NB4 (cell line): ENCODE results near the gene DTNB.

Source experiments
- DNase-seq: peaks from one replicate; pipeline ENCODE4 v3.0.0; 2010; ENCODE audit warnings: low read depth
- H3K4me3 ChIP-seq: one replicate; pipeline ENCODE4 v1.5.1; 2011; ENCODE audit warnings: mild to moderate bottlenecking, low read depth, low read length, moderate library complexity
- MYC ChIP-seq: IDR thresholded peaks from 2 replicates; pipeline ENCODE4 v1.6.1; 2011; ENCODE audit warnings: low read depth, low read length
- POLR2A ChIP-seq: IDR thresholded peaks from 2 replicates; pipeline ENCODE4 v1.6.1; 2011; ENCODE audit warnings: mild to moderate bottlenecking; ENCODE audit not compliant: insufficient read length; ENCODE audit errors: extremely low read depth
- TF ChIP-seq, protein P1 (sequence below): IDR thresholded peaks from one replicate; pipeline ENCODE4 v1.5.1; 2012; ENCODE audit warnings: low read depth, low read length
- TF ChIP-seq, protein P2 (sequence below): IDR thresholded peaks from 2 replicates; pipeline ENCODE4 v1.6.1; 2011; ENCODE audit warnings: low read depth, low read length

Gene DTNB

DNA sequence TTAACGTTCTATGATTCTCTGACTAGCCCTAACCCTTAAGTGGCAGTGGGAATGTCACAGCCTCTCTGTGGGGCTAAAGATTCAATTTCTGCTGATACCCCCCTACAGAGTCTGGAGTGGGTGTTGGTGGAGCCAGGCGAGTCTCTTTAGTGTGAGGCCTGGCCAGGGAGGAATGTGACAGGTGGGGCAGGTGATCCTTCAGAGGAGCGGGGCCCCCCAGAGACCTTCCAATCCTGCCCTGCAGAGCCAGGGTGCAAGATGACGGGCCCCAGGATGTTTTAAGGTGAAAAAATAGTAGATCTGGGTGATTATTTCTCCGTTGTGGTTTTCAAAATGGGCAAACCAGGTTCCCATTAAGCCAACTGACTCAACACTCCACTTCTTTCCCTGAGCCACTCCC is 303.5 kb downstream of the DTNB start:
- no peak for DNase-seq
- TF ChIP-seq, protein P1, sequence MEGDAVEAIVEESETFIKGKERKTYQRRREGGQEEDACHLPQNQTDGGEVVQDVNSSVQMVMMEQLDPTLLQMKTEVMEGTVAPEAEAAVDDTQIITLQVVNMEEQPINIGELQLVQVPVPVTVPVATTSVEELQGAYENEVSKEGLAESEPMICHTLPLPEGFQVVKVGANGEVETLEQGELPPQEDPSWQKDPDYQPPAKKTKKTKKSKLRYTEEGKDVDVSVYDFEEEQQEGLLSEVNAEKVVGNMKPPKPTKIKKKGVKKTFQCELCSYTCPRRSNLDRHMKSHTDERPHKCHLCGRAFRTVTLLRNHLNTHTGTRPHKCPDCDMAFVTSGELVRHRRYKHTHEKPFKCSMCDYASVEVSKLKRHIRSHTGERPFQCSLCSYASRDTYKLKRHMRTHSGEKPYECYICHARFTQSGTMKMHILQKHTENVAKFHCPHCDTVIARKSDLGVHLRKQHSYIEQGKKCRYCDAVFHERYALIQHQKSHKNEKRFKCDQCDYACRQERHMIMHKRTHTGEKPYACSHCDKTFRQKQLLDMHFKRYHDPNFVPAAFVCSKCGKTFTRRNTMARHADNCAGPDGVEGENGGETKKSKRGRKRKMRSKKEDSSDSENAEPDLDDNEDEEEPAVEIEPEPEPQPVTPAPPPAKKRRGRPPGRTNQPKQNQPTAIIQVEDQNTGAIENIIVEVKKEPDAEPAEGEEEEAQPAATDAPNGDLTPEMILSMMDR: no peak
- no peak for TF ChIP-seq POLR2A
- no peak for TF ChIP-seq MYC
- TF ChIP-seq, protein P2, sequence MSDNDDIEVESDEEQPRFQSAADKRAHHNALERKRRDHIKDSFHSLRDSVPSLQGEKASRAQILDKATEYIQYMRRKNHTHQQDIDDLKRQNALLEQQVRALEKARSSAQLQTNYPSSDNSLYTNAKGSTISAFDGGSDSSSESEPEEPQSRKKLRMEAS: no peak
- H3K4me3 ChIP-seq: no peak overlapping the region

DNA sequence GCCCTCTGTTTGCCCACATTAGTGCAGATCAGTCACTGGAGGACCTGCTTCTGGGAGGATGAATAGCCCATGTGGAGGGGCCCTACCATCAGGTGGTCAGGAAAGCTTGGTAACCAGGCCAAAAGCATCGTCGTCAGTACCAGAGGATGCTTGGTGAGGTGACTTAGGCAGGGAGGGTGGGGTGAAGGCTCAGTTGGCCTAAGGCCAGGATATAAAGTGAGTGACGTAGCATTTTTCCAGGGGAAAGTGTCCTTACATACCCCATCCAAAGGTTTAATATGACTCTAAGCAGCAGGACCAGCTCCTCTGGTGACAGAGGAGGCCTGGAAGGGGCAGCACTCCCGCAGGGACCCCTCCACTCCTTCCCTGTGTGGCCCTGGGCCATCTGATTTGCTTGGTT is 303.9 kb downstream of the DTNB start:
- no peak for DNase-seq
- TF ChIP-seq POLR2A (no peak), MYC (no peak)
- TF ChIP-seq, protein P1: no peak
- TF ChIP-seq, protein P2: no peak
- no peak overlapping the region for H3K4me3 ChIP-seq

DNA sequence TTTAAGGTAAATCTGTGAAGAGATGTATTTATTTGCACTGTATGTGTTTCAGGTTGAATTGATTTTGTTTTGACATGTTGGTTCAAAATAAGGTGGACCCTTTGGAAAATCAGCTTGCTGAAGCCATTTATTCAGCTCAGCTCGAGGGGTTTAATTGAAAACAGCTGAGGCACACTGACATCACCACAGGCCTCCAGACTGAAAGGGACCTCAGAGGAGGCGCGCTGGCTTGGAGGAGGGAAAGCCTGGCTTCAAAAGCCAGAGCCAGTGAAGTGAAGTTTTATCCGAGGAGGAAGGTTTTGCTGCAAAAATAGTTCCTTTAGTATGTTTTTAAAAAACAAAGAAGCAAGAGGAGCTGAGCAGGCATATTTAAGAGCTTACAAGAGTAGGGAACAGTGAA is 304.7 kb downstream of the DTNB start:
- DNase-seq: no peak
- TF ChIP-seq, protein P1: no peak
- TF ChIP-seq MYC (no peak), POLR2A (no peak)
- TF ChIP-seq, protein P2: no peak
- no peak overlapping the region for H3K4me3 ChIP-seq

DNA sequence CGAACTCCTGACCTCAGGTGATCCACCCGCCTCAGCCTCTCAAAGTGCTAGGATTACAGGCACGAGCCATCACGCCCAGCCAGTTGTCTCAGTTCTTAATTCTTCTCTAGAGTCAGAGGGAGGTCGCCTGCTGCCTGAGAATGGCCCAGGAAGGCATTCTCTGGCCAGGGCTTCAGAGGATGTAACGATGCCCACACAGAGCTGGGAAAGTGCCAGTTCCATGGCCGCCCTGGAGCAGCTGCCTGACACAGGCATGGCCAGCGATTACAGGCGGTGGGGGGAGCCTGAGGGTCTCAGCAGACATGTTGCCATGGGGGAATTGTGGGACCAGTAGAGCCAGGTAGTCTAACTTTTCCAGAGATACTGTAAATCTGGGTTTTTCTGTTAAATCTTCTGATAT is 306.1 kb downstream of the DTNB start:
- TF ChIP-seq MYC (no peak), POLR2A (no peak)
- TF ChIP-seq, protein P2: no peak
- TF ChIP-seq, protein P1: no peak
- no peak for DNase-seq
- no peak overlapping the region for H3K4me3 ChIP-seq

GRCh38 chr2:25366629-25367028 is 306.7 kb downstream of the DTNB start:
- no peak for DNase-seq
- no peak overlapping the region for H3K4me3 ChIP-seq
- TF ChIP-seq, protein P2: no peak
- no peak for TF ChIP-seq POLR2A

DNA sequence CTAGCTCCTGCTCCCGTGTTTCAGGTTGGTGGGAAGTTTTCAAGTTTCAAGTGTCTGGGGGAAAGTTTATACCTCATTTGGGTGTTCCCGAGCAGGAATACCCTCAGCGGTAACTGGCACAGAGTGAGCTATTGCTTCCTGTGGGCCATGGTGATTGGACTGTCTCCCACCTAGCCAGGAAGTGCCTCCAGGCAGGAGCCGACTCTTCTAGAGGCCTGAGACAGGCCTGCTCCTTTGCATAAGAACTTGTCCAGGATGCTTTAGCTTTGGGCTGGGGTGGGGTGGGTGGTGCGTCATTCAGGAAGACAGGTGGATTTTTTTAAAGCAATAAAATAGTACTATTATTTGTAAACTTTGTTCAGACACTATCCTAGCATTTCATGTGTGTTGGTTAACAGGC is 308.1 kb downstream of the DTNB start:
- TF ChIP-seq, protein P2: no peak
- TF ChIP-seq MYC (no peak), POLR2A (no peak)
- TF ChIP-seq, protein P1: no peak
- no peak for DNase-seq
- H3K4me3 ChIP-seq: no peak overlapping the region
